Uterus (tissue), 4 donors: ENCODE data around the gene BTG4. TPM values are rescaled to one million over a fixed set of nuclear protein-coding genes. Genes with fewer than 3 reads are reported as not detected.

Source experiments
- DNase-seq, 2 donors: peaks; one replicate each; pipeline ENCODE4 v3.0.0-alpha.2; 2019 to 2020
- H3K27ac ChIP-seq, 2 donors: fragments of 200-600 bp; sonication (generic); 1 replicate in 1 of 2; 2 replicates in 1 of 2; pipeline ENCODE4 v1.5.1; 2016 to 2018
- H3K27me3 ChIP-seq, 2 donors: fragments of 200-600 bp; sonication (generic); one replicate each; pipeline ENCODE4 v1.5.1; 2018 to 2019; ENCODE audit warnings: control low read depth in 1 of 2
- H3K36me3 ChIP-seq, 2 donors: fragments of 200-600 bp; sonication (generic); one replicate each; pipeline ENCODE4 v1.5.1; 2019; ENCODE audit warnings: control low read depth in 1 of 2
- H3K4me1 ChIP-seq, 2 donors: fragments of 200-600 bp; sonication (generic); one replicate each; pipeline ENCODE4 v1.5.1; 2018 to 2019; ENCODE audit warnings: control low read depth in 1 of 2
- H3K4me3 ChIP-seq, 2 donors: fragments of 200-600 bp; sonication (generic); 1 replicate in 1 of 2; 2 replicates in 1 of 2; pipeline ENCODE4 v1.5.1; 2018 to 2019; ENCODE audit warnings: mild to moderate bottlenecking in 1 of 2
- H3K9me3 ChIP-seq, 2 donors: fragments of 200-600 bp; sonication (generic); one replicate each; pipeline ENCODE4 v1.5.1; 2019; ENCODE audit warnings: control low read depth in 1 of 2
- POLR2A ChIP-seq, 2 donors: fragments of 450-650 bp; IDR thresholded peaks; one replicate each; pipeline ENCODE4 v1.6.1; 2016; ENCODE audit warnings: antibody characterized with exemption in 2 of 2, mild to moderate bottlenecking in 1 of 2, moderate library complexity in 1 of 2
- intact Hi-C: fragments of 100-400 bp; cut with DNase I; formaldehyde crosslinking; loops from one replicate; pipeline ENCODE4 v1.15.1; 2023; ENCODE audit warnings: low total_unique reads
- total RNA-seq, 4 donors: library from RNA; depleted of rRNA in 3 of 4; stranded (reverse); fragments of >200 nt in 3 of 4; gene quantifications; one replicate each; pipeline versions ENCODE4 v1.1.0 to v1.2.4, GENCODE V29; 2014 to 2023
- TF ChIP-seq, protein P1 (sequence below), 4 experiments: fragments of 200-600 bp in 2 of 4; fragments of 450-650 bp in 2 of 4; sonication (generic) in 2 of 4; IDR thresholded peaks; one replicate each; pipeline ENCODE4 v1.5.1; 2016 to 2019; ENCODE audit warnings: antibody characterized with exemption in 4 of 4, mild to moderate bottlenecking in 2 of 4, moderate library complexity in 1 of 4
- donor health status: DM: yes; HTN: yes; CAD: no.

BTG4 gene
- total RNA-seq, 4 donors from 2014 or later, result not detected

GRCh38 chr11:111449696-111450479 lies 62.3 kb downstream of the BTG4 start:
- TF ChIP-seq, protein P1, sequence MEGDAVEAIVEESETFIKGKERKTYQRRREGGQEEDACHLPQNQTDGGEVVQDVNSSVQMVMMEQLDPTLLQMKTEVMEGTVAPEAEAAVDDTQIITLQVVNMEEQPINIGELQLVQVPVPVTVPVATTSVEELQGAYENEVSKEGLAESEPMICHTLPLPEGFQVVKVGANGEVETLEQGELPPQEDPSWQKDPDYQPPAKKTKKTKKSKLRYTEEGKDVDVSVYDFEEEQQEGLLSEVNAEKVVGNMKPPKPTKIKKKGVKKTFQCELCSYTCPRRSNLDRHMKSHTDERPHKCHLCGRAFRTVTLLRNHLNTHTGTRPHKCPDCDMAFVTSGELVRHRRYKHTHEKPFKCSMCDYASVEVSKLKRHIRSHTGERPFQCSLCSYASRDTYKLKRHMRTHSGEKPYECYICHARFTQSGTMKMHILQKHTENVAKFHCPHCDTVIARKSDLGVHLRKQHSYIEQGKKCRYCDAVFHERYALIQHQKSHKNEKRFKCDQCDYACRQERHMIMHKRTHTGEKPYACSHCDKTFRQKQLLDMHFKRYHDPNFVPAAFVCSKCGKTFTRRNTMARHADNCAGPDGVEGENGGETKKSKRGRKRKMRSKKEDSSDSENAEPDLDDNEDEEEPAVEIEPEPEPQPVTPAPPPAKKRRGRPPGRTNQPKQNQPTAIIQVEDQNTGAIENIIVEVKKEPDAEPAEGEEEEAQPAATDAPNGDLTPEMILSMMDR (IDR thresholded peaks at IDR 0.05), result no peak
- TF ChIP-seq POLR2A (IDR thresholded peaks at IDR 0.05), result no peak
- Histone ChIP-seq H3K9me3 (no peaks in the 10 kb centered on the region), H3K4me1 (no peaks in the 10 kb centered on the region), H3K27ac (no peak overlapping the region), H3K36me3 (no peaks in the 10 kb centered on the region), H3K27me3 (no peaks in the 10 kb centered on the region), H3K4me3 (no peak overlapping the region)
- no peak for DNase-seq
- intact Hi-C loops, result loop anchor here (5.0 kb wide), 1 partner anchor 168 kb away; no protein-coding TSS in a partner anchor

- Histone ChIP-seq H3K36me3 (no peaks in the 10 kb centered on the region), H3K27ac (no peak overlapping the region), H3K4me1 (no peaks in the 10 kb centered on the region), H3K27me3 (no peaks in the 10 kb centered on the region), H3K4me3 (no peak overlapping the region), H3K9me3 (no peaks in the 10 kb centered on the region)
- intact Hi-C loops, result loop anchor here (5.0 kb wide), 1 partner anchor 167 kb away; no protein-coding TSS in a partner anchor
- DNase-seq, result no peak
- TF ChIP-seq POLR2A (IDR thresholded peaks at IDR 0.05), result no peak
- TF ChIP-seq, protein P1 (IDR thresholded peaks at IDR 0.05), result no peak
Measured at GRCh38 chr11:111448831-111449557, 63.2 kb downstream of the BTG4 start.

GRCh38 chr11:111448414-111448813 lies 63.8 kb downstream of the BTG4 start:
- intact Hi-C loops, result loop anchor here (5.0 kb wide), 1 partner anchor 166 kb away; no protein-coding TSS in a partner anchor
- no peak overlapping the region for H3K27ac ChIP-seq
- H3K27me3 ChIP-seq, result no peaks in the 10 kb centered on the region
- no peak for DNase-seq
- H3K9me3 ChIP-seq, result no peaks in the 10 kb centered on the region
- TF ChIP-seq, protein P1 (IDR thresholded peaks at IDR 0.05), result no peak
- no peak for TF ChIP-seq POLR2A (IDR thresholded peaks at IDR 0.05)
- H3K4me3 ChIP-seq, result no peak overlapping the region
- no peaks in the 10 kb centered on the region for H3K4me1 ChIP-seq
- no peaks in the 10 kb centered on the region for H3K36me3 ChIP-seq

DNA sequence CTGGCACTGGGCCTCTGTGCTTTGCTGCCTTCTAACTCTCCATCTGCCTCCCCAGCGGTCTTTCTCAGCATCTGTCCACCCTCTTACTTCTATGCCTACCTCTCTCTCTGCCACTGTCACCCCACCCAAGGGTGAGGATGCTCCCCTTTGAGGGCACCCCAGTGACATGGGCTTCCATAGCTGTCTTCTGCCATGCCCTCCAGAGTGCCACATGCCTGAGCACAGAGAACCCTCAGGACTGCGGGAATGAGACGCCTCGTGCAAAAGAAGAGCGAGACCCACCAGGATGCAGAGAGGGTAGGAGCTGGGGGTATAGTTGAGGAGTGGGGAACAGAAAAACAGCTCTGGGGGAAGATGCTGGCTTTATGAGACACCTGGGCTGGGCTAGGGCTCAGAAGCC lies 64.3 kb downstream of the BTG4 start:
- intact Hi-C loops, result loop anchor here (5.0 kb wide), 1 partner anchor 166 kb away; no protein-coding TSS in a partner anchor
- no peak overlapping the region for H3K4me3 ChIP-seq
- H3K9me3 ChIP-seq, result no peaks in the 10 kb centered on the region
- H3K36me3 ChIP-seq, result no peaks in the 10 kb centered on the region
- DNase-seq, result no peak
- TF ChIP-seq, protein P1 (IDR thresholded peaks at IDR 0.05), result no peak
- TF ChIP-seq POLR2A (IDR thresholded peaks at IDR 0.05), result no peak
- no peaks in the 10 kb centered on the region for H3K4me1 ChIP-seq
- H3K27ac ChIP-seq, result no peak overlapping the region
- no peaks in the 10 kb centered on the region for H3K27me3 ChIP-seq

DNA sequence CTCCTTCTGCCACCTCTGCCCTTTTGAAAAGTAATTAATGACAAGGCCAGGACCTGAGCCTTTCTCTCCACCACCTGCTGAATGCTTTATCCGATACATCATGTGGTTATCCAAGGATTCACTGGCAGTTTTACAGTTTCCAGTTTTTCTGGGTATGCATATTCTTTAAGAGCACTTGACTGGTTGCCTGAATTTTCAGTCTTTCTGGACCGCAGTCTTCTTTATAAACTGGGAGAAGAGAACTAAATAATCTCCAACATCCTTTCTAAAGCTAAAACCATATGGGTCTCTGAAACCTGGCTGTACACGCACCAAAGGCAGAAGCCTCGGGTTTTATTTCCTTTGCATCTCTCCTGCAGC lies 65.1 kb downstream of the BTG4 start:
- Histone ChIP-seq H3K27me3 (no peaks in the 10 kb centered on the region), H3K4me1 (no peaks in the 10 kb centered on the region), H3K9me3 (no peaks in the 10 kb centered on the region), H3K4me3 (no peak overlapping the region), H3K27ac (no peak overlapping the region), H3K36me3 (no peaks in the 10 kb centered on the region)
- DNase-seq, result no peak
- intact Hi-C loops, result loop anchor here (5.0 kb wide), 1 partner anchor 165 kb away; no protein-coding TSS in a partner anchor
- TF ChIP-seq POLR2A (IDR thresholded peaks at IDR 0.05), result no peak
- TF ChIP-seq, protein P1 (IDR thresholded peaks at IDR 0.05), result no peak
